ENCODE data around the gene SLC25A30.
"Not testable (repeated sequence)": the region's sequence is repeated elsewhere in the genome, so short reads cannot be mapped to it uniquely, and the experiment has no call there.

SLC25A30 gene

GRCh38 chr13:45362939-45363338, 55.2 kb downstream of the SLC25A30 start:
- no peak for DNase-seq

- no peak for DNase-seq
Observed at GRCh38 chr13:45361596-45362206, 56.5 kb downstream of the SLC25A30 start.

GRCh38 chr13:45356966-45357672, 61.1 kb downstream of the SLC25A30 start:
- no peak for DNase-seq

- no peak for DNase-seq
Observed at GRCh38 chr13:45353895-45354294, 64.3 kb downstream of the SLC25A30 start.

GRCh38 chr13:45352031-45352430, 66.1 kb downstream of the SLC25A30 start:
- no peak for DNase-seq

- DNase-seq: no peak
Observed at GRCh38 chr13:45350152-45350551, 68.0 kb downstream of the SLC25A30 start.

GRCh38 chr13:45349438-45349837, 68.7 kb downstream of the SLC25A30 start:
- no peak for DNase-seq

GRCh38 chr13:45344064-45344463, 74.1 kb downstream of the SLC25A30 start:
- DNase-seq: not testable (repeated sequence)
